Endothelial cell of umbilical vein (primary cell): ENCODE results near the gene ABCA1.
"Not testable (repeated sequence)": the region's sequence is repeated elsewhere in the genome, so short reads cannot be mapped to it uniquely, and the experiment has no call there.

Source experiments
- CTCF ChIP-seq, 2 donors: IDR thresholded peaks; 1 replicate in 1 of 2; 2 replicates in 1 of 2; pipeline ENCODE4 v1.5.1; 2011; ENCODE audit warnings: low read length in 2 of 2, mild to moderate bottlenecking in 2 of 2, moderate library complexity in 2 of 2, control low read depth in 1 of 2, inconsistent platforms in 1 of 2, low read depth in 1 of 2; ENCODE audit not compliant: insufficient read depth in 1 of 2; ENCODE audit errors: extremely low read depth in 1 of 2
- EZH2 ChIP-seq: IDR thresholded peaks from 2 replicates; pipeline ENCODE4 v1.6.1; 2012; ENCODE audit warnings: borderline replicate concordance, low read depth, mild to moderate bottlenecking, moderate library complexity, low read length, inconsistent platforms; ENCODE audit not compliant: severe bottlenecking
- POLR2A ChIP-seq: IDR thresholded peaks from 2 replicates; pipeline ENCODE4 v1.6.1; 2012; ENCODE audit warnings: low read depth, mild to moderate bottlenecking, control low read depth, low read length
- TF ChIP-seq, protein P1 (sequence below): IDR thresholded peaks from 2 replicates; pipeline ENCODE4 v1.6.1; 2011; ENCODE audit not compliant: insufficient read depth, insufficient read length

GRCh38 chr9:104975966-104976595 lies 48.1 kb upstream of the ABCA1 start:
- not testable (repeated sequence) for TF ChIP-seq CTCF (IDR thresholded peaks at IDR 0.05; ENCODE audit: extremely low read depth in 1 of 2, insufficient read depth in 1 of 2, low read depth in 1 of 2, low read length in 2 of 2); EZH2; POLR2A
- TF ChIP-seq, protein P1, sequence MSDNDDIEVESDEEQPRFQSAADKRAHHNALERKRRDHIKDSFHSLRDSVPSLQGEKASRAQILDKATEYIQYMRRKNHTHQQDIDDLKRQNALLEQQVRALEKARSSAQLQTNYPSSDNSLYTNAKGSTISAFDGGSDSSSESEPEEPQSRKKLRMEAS = not testable (repeated sequence)
